A549 (cell line): ENCODE results near the gene OPCML. TPM values are rescaled to one million over a fixed set of nuclear protein-coding genes. Genes with fewer than 3 reads are reported as not detected.

ENCODE experiments used
- ATAC-seq, 2 experiments: fragments of 200-7000 bp in 1 of 2; fragments of >200 bp in 1 of 2; cut with Nextera tagmentation in 1 of 2; cut with Tn5 transposase in 1 of 2; 3 replicates each; pipeline versions ENCODE4 v1.8.0 to v1.9.1; 2018 to 2020; ENCODE audit warnings: mild to moderate bottlenecking in 1 of 2, moderate library complexity in 1 of 2
- CTCF ChIA-PET: fragments of 300-600 bp; sonication (Branson Sonifier 250); formaldehyde crosslinking; extraction: SDS; loops from one replicate; lab custom pipeline; 2021; ENCODE audit warnings: antibody characterized with exemption, inconsistent platforms; lab: Yijun Ruan, JAX
- POLR2A ChIA-PET: fragments of 350-600 bp; formaldehyde crosslinking; extraction: SDS; loops from one replicate; lab custom pipeline; 2021; ENCODE audit warnings: antibody characterized with exemption, inconsistent platforms; lab: Yijun Ruan, JAX
- DNase-seq, 2 experiments: peaks; one replicate each; pipeline versions ENCODE4 v3.0.0 to v3.0.0-alpha.2; 2011 to 2016; ENCODE audit warnings: low read depth in 1 of 2, low spot score in 1 of 2
- FAIRE-seq: peaks from 2 replicates; lab custom pipeline; 2011; peaks lifted over from hg19 to GRCh38; lab: Jason Lieb, UNC
- H3K27ac ChIP-seq, 2 experiments: fragments of >200 bp; sonication (Bioruptor Twin); formaldehyde crosslinking; 3 replicates each; pipeline ENCODE4 v1.5.1; 2016 to 2017
- H3K4me1 ChIP-seq: fragments of >200 bp; sonication (Bioruptor Twin); formaldehyde crosslinking; 3 replicates; pipeline ENCODE4 v1.6.1; 2016
- H3K4me2 ChIP-seq: fragments of >200 bp; sonication (Bioruptor Twin); formaldehyde crosslinking; 3 replicates; pipeline ENCODE4 v1.6.1; 2016
- H3K4me3 ChIP-seq: fragments of >200 bp; sonication (Bioruptor Twin); formaldehyde crosslinking; 3 replicates; pipeline ENCODE4 v1.5.1; 2016
- H3K9me3 ChIP-seq: fragments of >200 bp; sonication (Bioruptor Twin); formaldehyde crosslinking; 3 replicates; pipeline ENCODE4 v1.6.1; 2016
- CEBPB ChIP-seq, 2 experiments: fragments of >200 bp in 1 of 2; sonication (Bioruptor Twin) in 1 of 2; formaldehyde crosslinking in 1 of 2; IDR thresholded peaks; 2 replicates each; pipeline ENCODE4 v1.6.1; 2012 to 2016
- CTCF ChIP-seq: fragments of >200 bp; sonication (Bioruptor Twin); formaldehyde crosslinking; IDR thresholded peaks from 3 replicates; pipeline ENCODE4 v1.5.1; 2016
- EHF ChIP-seq: fragments of 250-450 bp; sonication (Bioruptor Pico); IDR thresholded peaks from 2 replicates; pipeline ENCODE4 v1.5.0; 2020; ENCODE audit warnings: mild to moderate bottlenecking
- EHMT2 ChIP-seq: fragments of 200-600 bp; sonication (generic); IDR thresholded peaks from 2 replicates; pipeline ENCODE4 v1.6.1; 2016; ENCODE audit warnings: antibody characterized with exemption, low read depth, mild to moderate bottlenecking, moderate library complexity
- FOXS1 ChIP-seq: fragments of 250-450 bp; sonication (Bioruptor Pico); IDR thresholded peaks from 2 replicates; pipeline ENCODE4 v1.5.0; 2020; ENCODE audit warnings: mild to moderate bottlenecking, moderate library complexity
- HEYL ChIP-seq: fragments of 250-450 bp; sonication (Bioruptor Pico); IDR thresholded peaks from 2 replicates; pipeline ENCODE4 v1.8.0; 2021; ENCODE audit warnings: mild to moderate bottlenecking, moderate library complexity
- HOXA7 ChIP-seq: fragments of 250-450 bp; sonication (Bioruptor Pico); IDR thresholded peaks from 2 replicates; pipeline ENCODE4 v1.5.0; 2020; ENCODE audit warnings: mild to moderate bottlenecking, moderate library complexity
- HOXB5 ChIP-seq: fragments of 250-450 bp; sonication (Bioruptor Pico); IDR thresholded peaks from 2 replicates; pipeline ENCODE4 v1.5.0; 2020; ENCODE audit warnings: mild to moderate bottlenecking, moderate library complexity
- KDM5A ChIP-seq: fragments of 200-600 bp; sonication (generic); IDR thresholded peaks from 2 replicates; pipeline ENCODE4 v1.6.1; 2016; ENCODE audit warnings: antibody characterized with exemption, mild to moderate bottlenecking
- NPAS2 ChIP-seq: fragments of 250-450 bp; sonication (Bioruptor Pico); IDR thresholded peaks from 2 replicates; pipeline ENCODE4 v1.8.0; 2022; ENCODE audit warnings: mild to moderate bottlenecking, moderate library complexity, borderline replicate concordance
- NR3C1 ChIP-seq: fragments of >200 bp; sonication (Bioruptor Twin); formaldehyde crosslinking; IDR thresholded peaks from 3 replicates; pipeline ENCODE4 v1.6.1; 2017
- PBX3 ChIP-seq: IDR thresholded peaks from 2 replicates; pipeline ENCODE4 v1.6.1; 2012
- PHF8 ChIP-seq: fragments of 200-600 bp; sonication (generic); IDR thresholded peaks from 2 replicates; pipeline ENCODE4 v1.6.1; 2016; ENCODE audit warnings: low read depth, mild to moderate bottlenecking, antibody characterized with exemption, moderate library complexity, borderline replicate concordance
- POLR2AphosphoS2 ChIP-seq: conservative IDR thresholded peaks from 2 replicates; pipeline ENCODE4 v1.6.1; 2012; ENCODE audit warnings: low read length, improper control_type of control experiment, inconsistent platforms
- RAD21 ChIP-seq, 2 experiments: fragments of >200 bp in 1 of 2; sonication (Bioruptor Twin) in 1 of 2; formaldehyde crosslinking in 1 of 2; IDR thresholded peaks in 1 of 2; conservative IDR thresholded peaks in 1 of 2; 2 replicates in 1 of 2; 3 replicates in 1 of 2; pipeline ENCODE4 v1.6.1; 2012 to 2018; ENCODE audit warnings: inconsistent platforms in 1 of 2
- REST ChIP-seq: fragments of 200-600 bp; sonication (generic); IDR thresholded peaks from 2 replicates; pipeline ENCODE4 v1.6.1; 2016; ENCODE audit warnings: antibody characterized with exemption, mild to moderate bottlenecking, moderate library complexity
- RNF2 ChIP-seq: fragments of 200-600 bp; sonication (generic); IDR thresholded peaks from 2 replicates; pipeline ENCODE4 v1.6.1; 2016; ENCODE audit warnings: low read depth, mild to moderate bottlenecking, antibody characterized with exemption, moderate library complexity, borderline replicate concordance
- TP53 ChIP-seq: fragments of 250-450 bp; sonication (Bioruptor Pico); IDR thresholded peaks from 2 replicates; pipeline ENCODE4 v1.5.0; 2021; ENCODE audit warnings: mild to moderate bottlenecking, moderate library complexity
- ZFP36 ChIP-seq: fragments of 450-650 bp; IDR thresholded peaks from 2 replicates; pipeline ENCODE4 v1.6.1; 2014; ENCODE audit warnings: borderline replicate concordance; ENCODE audit not compliant: partially characterized antibody
- ZSCAN20 ChIP-seq: fragments of 250-450 bp; sonication (Bioruptor Pico); IDR thresholded peaks from 2 replicates; pipeline ENCODE4 v1.8.0; 2022; ENCODE audit warnings: mild to moderate bottlenecking, moderate library complexity
- WGBS: methylation state at CpG from one replicate; pipeline ENCODE4 v1.1.6; 2017; ENCODE audit errors: missing lambda C conversion rate; 5-methylcytosine and 5-hydroxymethylcytosine counted together
- polyA plus RNA-seq, 4 experiments: library from polyadenylated mRNA; depleted of rRNA in 3 of 4; stranded (reverse); fragments of >200 nt; fragmentation: RNase III in 1 of 4; extraction: RNeasy Plus Mini Kit Qiagen cat#74134 plus additional on column Dnase treatment in 1 of 4; gene quantifications; 2 replicates in 3 of 4; 3 replicates in 1 of 4; pipeline ENCODE4 v1.2.3, GENCODE V29; 2011 to 2017
- TF ChIP-seq, protein P1 (sequence below): fragments of >200 bp; sonication (Bioruptor Twin); formaldehyde crosslinking; IDR thresholded peaks from 3 replicates; pipeline ENCODE4 v1.6.1; 2016

The OPCML gene
- polyA plus RNA-seq, 2 of the 4 experiments (the other 2 are of a cell fraction): not detected

DNA sequence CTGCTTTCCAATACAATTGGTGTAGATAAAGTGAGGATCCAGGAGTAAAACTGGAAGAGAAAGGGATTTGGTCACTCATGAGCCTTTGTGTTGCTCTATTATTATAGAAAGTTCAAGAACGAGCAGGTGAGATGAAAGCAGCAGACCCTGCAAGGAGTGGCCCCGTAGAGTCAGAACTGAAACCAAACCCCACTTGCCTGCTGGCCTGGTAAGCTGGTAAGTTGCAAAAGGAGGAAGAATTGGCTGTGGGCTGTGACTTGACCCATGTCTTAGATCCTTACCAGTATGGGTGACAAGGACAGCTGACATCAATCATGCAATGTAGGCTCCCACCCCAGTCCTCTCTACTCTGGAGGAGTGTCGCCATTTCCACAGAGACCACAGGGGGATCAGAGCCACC is 201.3 kb downstream of the OPCML start:
- no peaks in the 10 kb centered on the region for H3K9me3 ChIP-seq
- CTCF ChIA-PET: no interaction called here
- 4% methylated on average over 3 of the region's 3 CpGs for WGBS
- POLR2A ChIA-PET: no interaction called here
- FAIRE-seq (no peak), ATAC-seq (no peak), DNase-seq (no peak)
- TF ChIP-seq TP53 (CRISPR knock-in tag): no peak
- TF ChIP-seq PHF8: no peak
- no peak for TF ChIP-seq NPAS2 (CRISPR knock-in tag)
- no peak overlapping the region for H3K4me3 ChIP-seq
- no peak overlapping the region for H3K27ac ChIP-seq
- H3K4me1 ChIP-seq: no peaks in the 10 kb centered on the region
- no peak overlapping the region for H3K4me2 ChIP-seq

DNA sequence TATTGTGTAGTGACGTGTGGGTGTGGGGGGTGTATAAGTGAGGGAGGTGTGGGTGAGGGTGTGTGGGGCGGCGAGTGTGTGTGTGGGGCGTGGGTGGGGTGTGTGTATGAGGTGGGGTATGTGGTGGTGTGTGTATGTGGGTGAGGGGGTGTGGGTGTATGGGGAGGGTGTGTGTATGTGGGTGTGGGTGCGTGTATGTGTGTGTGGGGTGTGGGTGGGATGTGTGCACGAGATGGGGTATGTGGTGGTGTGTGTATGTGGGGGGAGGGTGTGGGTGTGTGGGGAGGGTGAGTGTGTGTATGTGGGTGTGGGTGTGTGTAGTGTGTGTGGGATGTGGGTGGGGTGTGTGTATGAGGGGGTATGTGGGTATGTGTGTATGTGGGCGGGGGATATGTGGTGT is 205.5 kb downstream of the OPCML start:
- Histone ChIP-seq H3K4me2 (no peak overlapping the region), H3K9me3 (no peaks in the 10 kb centered on the region), H3K27ac (no peak overlapping the region), H3K4me1 (no peaks in the 10 kb centered on the region), H3K4me3 (no peak overlapping the region)
- CTCF ChIA-PET: no interaction called here
- no peak for ATAC-seq
- POLR2A ChIA-PET: no interaction called here
- 24% methylated on average over 5 of the region's 7 CpGs for WGBS
- no peak for FAIRE-seq
- no peak for TF ChIP-seq POLR2AphosphoS2
- no peak for TF ChIP-seq HOXA7
- no peak for TF ChIP-seq PHF8
- no peak for TF ChIP-seq NR3C1
- TF ChIP-seq RNF2: no peak
- no peak for TF ChIP-seq EHF (CRISPR knock-in tag)
- no peak for TF ChIP-seq KDM5A
- TF ChIP-seq ZFP36: no peak
- TF ChIP-seq REST: no peak
- TF ChIP-seq CEBPB (IDR thresholded peaks at IDR 0.05): no peak
- TF ChIP-seq HOXB5 (CRISPR knock-in tag): no peak
- TF ChIP-seq CTCF: no peak
- no peak for TF ChIP-seq FOXS1
- TF ChIP-seq PBX3: no peak
- no peak for TF ChIP-seq EHMT2
- no peak for DNase-seq

DNA sequence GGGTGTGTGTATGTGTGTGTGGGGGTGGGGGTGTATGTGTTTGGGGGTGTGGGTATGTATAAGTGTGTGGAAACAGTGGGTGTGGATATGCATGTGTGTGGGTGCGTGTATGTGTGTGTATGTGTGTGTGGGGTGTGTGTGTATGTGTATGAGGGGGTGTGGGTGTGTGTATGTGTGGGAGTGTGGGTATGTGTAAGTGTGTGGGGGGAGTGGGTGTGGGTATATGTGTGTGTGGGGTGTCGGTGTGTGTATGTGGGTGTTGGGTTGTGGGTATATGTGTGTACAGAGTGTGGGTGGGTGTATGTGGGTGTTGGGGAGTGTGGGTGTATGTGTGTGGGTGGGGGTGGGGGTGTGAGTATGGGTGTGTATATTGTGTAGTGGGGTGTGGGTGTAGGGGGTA is 206.0 kb downstream of the OPCML start:
- DNase-seq: no peak
- Histone ChIP-seq H3K9me3 (no peaks in the 10 kb centered on the region), H3K27ac (no peak overlapping the region), H3K4me3 (no peak overlapping the region), H3K4me1 (no peaks in the 10 kb centered on the region), H3K4me2 (no peak overlapping the region)
- ChIA-PET CTCF (no interaction called here), POLR2A (no interaction called here)
- 23% methylated on average over 2 of the region's 2 CpGs for WGBS
- no peak for ATAC-seq
- FAIRE-seq: no peak
- TF ChIP-seq, protein P1, sequence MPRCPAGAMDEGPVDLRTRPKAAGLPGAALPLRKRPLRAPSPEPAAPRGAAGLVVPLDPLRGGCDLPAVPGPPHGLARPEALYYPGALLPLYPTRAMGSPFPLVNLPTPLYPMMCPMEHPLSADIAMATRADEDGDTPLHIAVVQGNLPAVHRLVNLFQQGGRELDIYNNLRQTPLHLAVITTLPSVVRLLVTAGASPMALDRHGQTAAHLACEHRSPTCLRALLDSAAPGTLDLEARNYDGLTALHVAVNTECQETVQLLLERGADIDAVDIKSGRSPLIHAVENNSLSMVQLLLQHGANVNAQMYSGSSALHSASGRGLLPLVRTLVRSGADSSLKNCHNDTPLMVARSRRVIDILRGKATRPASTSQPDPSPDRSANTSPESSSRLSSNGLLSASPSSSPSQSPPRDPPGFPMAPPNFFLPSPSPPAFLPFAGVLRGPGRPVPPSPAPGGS: no peak
- TF ChIP-seq POLR2AphosphoS2 (no peak), REST (no peak), ZSCAN20 (CRISPR knock-in tag) (no peak), KDM5A (no peak), RAD21 (conservative IDR thresholded peaks at IDR 0.05 in 1 of 2, IDR thresholded peaks at IDR 0.05 in 1 of 2) (no peak), HEYL (no peak), PHF8 (no peak)
